ENCODE results near the gene SOBP.

The SOBP gene

DNA sequence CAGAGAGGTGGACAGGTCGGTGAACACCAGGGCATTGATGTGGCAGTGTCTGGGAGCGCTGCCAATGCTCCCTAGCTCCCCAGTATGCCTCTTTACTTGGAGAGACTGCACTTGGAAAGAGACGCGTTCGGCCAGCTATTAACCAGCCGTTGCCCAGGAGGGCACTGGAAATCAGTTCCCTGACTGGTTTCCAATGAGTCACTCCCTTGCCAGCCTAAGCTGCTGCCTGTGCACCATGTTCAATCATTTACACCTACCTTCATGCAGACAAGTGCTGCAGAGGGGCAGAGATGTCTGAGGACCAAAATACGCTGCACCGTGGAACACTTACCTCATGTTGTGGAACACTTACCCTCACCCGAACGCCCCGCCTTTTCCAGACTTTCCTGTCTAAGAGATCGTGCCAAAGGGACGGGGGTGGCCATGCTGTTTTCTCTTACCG lies 151.6 kb downstream of the SOBP start:
- H3K4me3 ChIP-seq (ENCODE audit: insufficient read length, low read depth), result no peak overlapping the region
- no peaks in the 10 kb centered on the region for H3K36me3 ChIP-seq (ENCODE audit: insufficient read depth, insufficient read length, low read length)
- no peaks in the 10 kb centered on the region for H3K9me3 ChIP-seq (ENCODE audit: insufficient read depth, low read length)
- no peaks in the 10 kb centered on the region for H3K27me3 ChIP-seq (ENCODE audit: insufficient read depth, insufficient read length)
- no peak for DNase-seq (ENCODE audit: low read depth, low spot score)
- no peak overlapping the region for H3K9ac ChIP-seq (ENCODE audit: insufficient read length, low read depth)
- TF ChIP-seq SUZ12 (IDR thresholded peaks at IDR 0.05; ENCODE audit: extremely low read depth, insufficient read depth, insufficient read length) (no peak), YY1 (IDR thresholded peaks at IDR 0.05; ENCODE audit: insufficient read depth, insufficient read length) (no peak), ZNF274 (IDR thresholded peaks at IDR 0.05; ENCODE audit: low read depth, low read length) (no peak)
- H3K4me1 ChIP-seq (ENCODE audit: insufficient read depth, insufficient read length), result no peaks in the 10 kb centered on the region

DNA sequence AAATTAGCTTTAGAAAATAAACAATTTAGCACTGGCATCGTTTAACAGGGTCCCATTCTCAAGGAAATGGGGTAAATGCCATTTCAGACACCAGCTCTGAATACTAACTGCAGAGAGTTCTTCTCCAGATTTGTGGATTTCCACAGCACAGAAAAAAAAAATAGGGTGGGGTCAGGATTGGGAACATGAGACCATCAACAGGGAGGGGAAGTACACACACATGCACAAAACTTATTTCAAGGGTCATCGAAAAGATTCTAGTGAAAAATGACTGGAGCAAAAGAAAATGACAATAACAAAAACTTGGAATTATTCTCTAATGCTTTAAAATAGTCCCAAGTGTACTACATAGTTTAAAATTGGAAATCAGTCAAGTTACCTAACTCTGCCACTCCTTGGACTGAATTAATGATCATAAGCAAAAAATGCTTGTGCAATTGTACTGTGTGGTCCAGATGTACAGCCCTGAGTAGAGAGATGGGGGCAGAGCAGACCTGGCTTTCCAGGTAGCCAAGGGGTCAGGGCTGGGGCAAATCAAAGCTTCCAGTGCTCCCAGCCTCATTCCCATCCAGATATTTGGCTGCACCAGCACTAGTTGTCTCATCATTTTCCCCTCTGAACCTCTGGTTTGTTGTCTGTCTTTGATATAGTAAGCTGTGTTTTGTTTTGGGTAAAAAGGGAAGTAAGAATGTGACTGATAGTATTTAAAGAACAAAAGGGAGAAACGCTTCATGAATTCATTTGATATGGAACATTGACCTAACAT lies 152.4 kb downstream of the SOBP start:
- no peak overlapping the region for H3K9ac ChIP-seq (ENCODE audit: insufficient read length, low read depth)
- no peak for DNase-seq (ENCODE audit: low read depth, low spot score)
- no peaks in the 10 kb centered on the region for H3K4me1 ChIP-seq (ENCODE audit: insufficient read depth, insufficient read length)
- H3K9me3 ChIP-seq (ENCODE audit: insufficient read depth, low read length), result no peaks in the 10 kb centered on the region
- H3K36me3 ChIP-seq (ENCODE audit: insufficient read depth, insufficient read length, low read length), result no peaks in the 10 kb centered on the region
- H3K27me3 ChIP-seq (ENCODE audit: insufficient read depth, insufficient read length), result no peaks in the 10 kb centered on the region
- H3K4me3 ChIP-seq (ENCODE audit: insufficient read length, low read depth), result no peak overlapping the region
- TF ChIP-seq YY1 (IDR thresholded peaks at IDR 0.05; ENCODE audit: insufficient read depth, insufficient read length), result no peak
- TF ChIP-seq ZNF274 (IDR thresholded peaks at IDR 0.05; ENCODE audit: low read depth, low read length), result no peak
- TF ChIP-seq SUZ12 (IDR thresholded peaks at IDR 0.05; ENCODE audit: extremely low read depth, insufficient read depth, insufficient read length), result no peak

- DNase-seq (ENCODE audit: low read depth, low spot score), result no peak
- H3K36me3 ChIP-seq (ENCODE audit: insufficient read depth, insufficient read length, low read length), result no peaks in the 10 kb centered on the region
- no peaks in the 10 kb centered on the region for H3K9me3 ChIP-seq (ENCODE audit: insufficient read depth, low read length)
- no peak overlapping the region for H3K4me3 ChIP-seq (ENCODE audit: insufficient read length, low read depth)
- H3K9ac ChIP-seq (ENCODE audit: insufficient read length, low read depth), result no peak overlapping the region
- TF ChIP-seq YY1 (IDR thresholded peaks at IDR 0.05; ENCODE audit: insufficient read depth, insufficient read length) (no peak), SUZ12 (IDR thresholded peaks at IDR 0.05; ENCODE audit: extremely low read depth, insufficient read depth, insufficient read length) (no peak), ZNF274 (IDR thresholded peaks at IDR 0.05; ENCODE audit: low read depth, low read length) (no peak)
- no peaks in the 10 kb centered on the region for H3K4me1 ChIP-seq (ENCODE audit: insufficient read depth, insufficient read length)
- H3K27me3 ChIP-seq (ENCODE audit: insufficient read depth, insufficient read length), result no peaks in the 10 kb centered on the region
Observed at GRCh38 chr6:107642861-107643328, 153.0 kb downstream of the SOBP start.

DNA sequence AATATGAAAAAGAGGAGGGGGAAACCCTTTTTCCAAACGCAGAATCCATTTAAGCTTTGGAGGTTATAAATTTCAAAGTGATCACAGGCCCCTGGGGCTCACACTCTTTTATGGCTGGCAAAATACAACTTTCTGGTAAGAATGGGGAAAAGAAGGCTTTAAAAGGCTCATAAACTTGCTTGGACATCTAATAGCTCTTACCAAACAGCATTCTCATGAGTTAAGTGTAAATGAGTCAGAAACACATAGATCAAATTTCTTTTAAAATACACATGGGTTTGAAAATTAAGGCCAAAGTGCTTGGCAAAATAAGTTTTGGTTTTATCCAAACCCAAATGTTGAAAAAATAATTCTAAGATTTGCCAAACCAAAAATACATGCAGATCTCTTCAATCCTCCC lies 154.6 kb downstream of the SOBP start:
- no peak overlapping the region for H3K4me3 ChIP-seq (ENCODE audit: insufficient read length, low read depth)
- no peaks in the 10 kb centered on the region for H3K36me3 ChIP-seq (ENCODE audit: insufficient read depth, insufficient read length, low read length)
- H3K9me3 ChIP-seq (ENCODE audit: insufficient read depth, low read length), result no peaks in the 10 kb centered on the region
- H3K4me1 ChIP-seq (ENCODE audit: insufficient read depth, insufficient read length), result no peaks in the 10 kb centered on the region
- H3K27me3 ChIP-seq (ENCODE audit: insufficient read depth, insufficient read length), result no peaks in the 10 kb centered on the region
- no peak for DNase-seq (ENCODE audit: low read depth, low spot score)
- no peak overlapping the region for H3K9ac ChIP-seq (ENCODE audit: insufficient read length, low read depth)
- no peak for TF ChIP-seq YY1 (IDR thresholded peaks at IDR 0.05; ENCODE audit: insufficient read depth, insufficient read length)
- TF ChIP-seq ZNF274 (IDR thresholded peaks at IDR 0.05; ENCODE audit: low read depth, low read length), result no peak
- no peak for TF ChIP-seq SUZ12 (IDR thresholded peaks at IDR 0.05; ENCODE audit: extremely low read depth, insufficient read depth, insufficient read length)

GRCh38 chr6:107645740-107646139 lies 155.8 kb downstream of the SOBP start:
- H3K9ac ChIP-seq (ENCODE audit: insufficient read length, low read depth), result no peak overlapping the region
- H3K4me3 ChIP-seq (ENCODE audit: insufficient read length, low read depth), result no peak overlapping the region
- no peaks in the 10 kb centered on the region for H3K9me3 ChIP-seq (ENCODE audit: insufficient read depth, low read length)
- no peaks in the 10 kb centered on the region for H3K27me3 ChIP-seq (ENCODE audit: insufficient read depth, insufficient read length)
- H3K4me1 ChIP-seq (ENCODE audit: insufficient read depth, insufficient read length), result no peaks in the 10 kb centered on the region
- no peaks in the 10 kb centered on the region for H3K36me3 ChIP-seq (ENCODE audit: insufficient read depth, insufficient read length, low read length)
- no peak for TF ChIP-seq YY1 (IDR thresholded peaks at IDR 0.05; ENCODE audit: insufficient read depth, insufficient read length)
- TF ChIP-seq SUZ12 (IDR thresholded peaks at IDR 0.05; ENCODE audit: extremely low read depth, insufficient read depth, insufficient read length), result no peak
- no peak for TF ChIP-seq ZNF274 (IDR thresholded peaks at IDR 0.05; ENCODE audit: low read depth, low read length)
- no peak for DNase-seq (ENCODE audit: low read depth, low spot score)

- Histone ChIP-seq H3K9me3 (ENCODE audit: insufficient read depth, low read length) (no peaks in the 10 kb centered on the region), H3K36me3 (ENCODE audit: insufficient read depth, insufficient read length, low read length) (no peaks in the 10 kb centered on the region), H3K4me3 (ENCODE audit: insufficient read length, low read depth) (no peak overlapping the region), H3K27me3 (ENCODE audit: insufficient read depth, insufficient read length) (no peaks in the 10 kb centered on the region), H3K4me1 (ENCODE audit: insufficient read depth, insufficient read length) (no peaks in the 10 kb centered on the region), H3K9ac (ENCODE audit: insufficient read length, low read depth) (no peak overlapping the region)
- TF ChIP-seq ZNF274 (IDR thresholded peaks at IDR 0.05; ENCODE audit: low read depth, low read length), result no peak
- TF ChIP-seq SUZ12 (IDR thresholded peaks at IDR 0.05; ENCODE audit: extremely low read depth, insufficient read depth, insufficient read length), result no peak
- no peak for TF ChIP-seq YY1 (IDR thresholded peaks at IDR 0.05; ENCODE audit: insufficient read depth, insufficient read length)
- DNase-seq (ENCODE audit: low read depth, low spot score), result no peak
Observed at GRCh38 chr6:107646176-107646575, 156.3 kb downstream of the SOBP start.

- no peaks in the 10 kb centered on the region for H3K36me3 ChIP-seq (ENCODE audit: insufficient read depth, insufficient read length, low read length)
- H3K27me3 ChIP-seq (ENCODE audit: insufficient read depth, insufficient read length), result no peaks in the 10 kb centered on the region
- H3K4me3 ChIP-seq (ENCODE audit: insufficient read length, low read depth), result no peak overlapping the region
- no peaks in the 10 kb centered on the region for H3K4me1 ChIP-seq (ENCODE audit: insufficient read depth, insufficient read length)
- H3K9ac ChIP-seq (ENCODE audit: insufficient read length, low read depth), result no peak overlapping the region
- DNase-seq (ENCODE audit: low read depth, low spot score), result no peak
- TF ChIP-seq ZNF274 (IDR thresholded peaks at IDR 0.05; ENCODE audit: low read depth, low read length) (no peak), SUZ12 (IDR thresholded peaks at IDR 0.05; ENCODE audit: extremely low read depth, insufficient read depth, insufficient read length) (no peak), YY1 (IDR thresholded peaks at IDR 0.05; ENCODE audit: insufficient read depth, insufficient read length) (no peak)
- H3K9me3 ChIP-seq (ENCODE audit: insufficient read depth, low read length), result no peaks in the 10 kb centered on the region
Observed at GRCh38 chr6:107646776-107647438, 157.0 kb downstream of the SOBP start.
